ENCODE data around the gene PLPP6. TPM values are rescaled to one million over a fixed set of nuclear protein-coding genes. Genes with fewer than 3 reads are reported as not detected.

Gene PLPP6
- total and polyA plus RNA-seq, 2 of the 8 experiments (the other 6 are each of a cell fraction or from before 2014, with no cell fraction given), result 11.8 to 13.3 TPM

DNA sequence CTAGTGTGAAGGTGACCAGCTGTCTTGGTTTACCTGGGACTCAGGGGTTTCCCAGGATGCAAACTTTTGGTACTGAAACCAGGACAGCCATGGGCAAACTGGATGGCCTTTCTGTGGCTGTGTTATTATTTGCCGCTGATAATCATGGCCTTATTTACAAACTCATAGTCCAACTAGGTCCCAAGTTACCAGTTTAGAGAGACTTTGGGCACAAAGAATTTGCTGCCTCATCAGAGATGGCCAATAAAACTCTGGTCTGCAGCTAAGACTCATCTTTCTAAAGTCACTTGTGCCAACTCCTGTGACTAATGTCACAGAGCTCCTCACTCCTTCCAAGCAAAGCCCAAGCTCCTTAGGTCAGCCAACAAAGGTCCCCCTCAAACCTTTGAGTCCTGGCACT, 47.5 kb upstream of the PLPP6 start (continued):
- TF ChIP-seq, protein P1, sequence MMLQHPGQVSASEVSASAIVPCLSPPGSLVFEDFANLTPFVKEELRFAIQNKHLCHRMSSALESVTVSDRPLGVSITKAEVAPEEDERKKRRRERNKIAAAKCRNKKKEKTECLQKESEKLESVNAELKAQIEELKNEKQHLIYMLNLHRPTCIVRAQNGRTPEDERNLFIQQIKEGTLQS (IDR thresholded peaks at IDR 0.05; ENCODE audit: insufficient read depth, low read depth, low read length), result no peak

Data from H1 (cell line).